ENCODE results near the gene ATRNL1.

The ATRNL1 gene

GRCh38 chr10:115093286-115093775 is at the start of gene ATRNL1:
ATRNL1 (plus strand) TSS chr10:115093365; CDS start chr10:115093751, 386 bp downstream.
- DNase-seq (ENCODE audit: low read depth, low spot score) = no peak

- no peak for DNase-seq (ENCODE audit: low read depth, low spot score)
Observed at GRCh38 chr10:115043719-115044118, 49.4 kb upstream of the ATRNL1 start.

- no peak for DNase-seq (ENCODE audit: low read depth, low spot score)
Observed at GRCh38 chr10:115044891-115045290, 48.3 kb upstream of the ATRNL1 start.

- DNase-seq (ENCODE audit: low read depth, low spot score) = no peak
Observed at GRCh38 chr10:115045499-115045898, 47.7 kb upstream of the ATRNL1 start.

- DNase-seq (ENCODE audit: low read depth, low spot score) = no peak
Observed at GRCh38 chr10:115046686-115047236, 46.4 kb upstream of the ATRNL1 start.

- DNase-seq (ENCODE audit: low read depth, low spot score) = no peak
Observed at GRCh38 chr10:115047705-115048104, 45.5 kb upstream of the ATRNL1 start.

GRCh38 chr10:115049318-115049717 is 43.8 kb upstream of the ATRNL1 start:
- DNase-seq (ENCODE audit: low read depth, low spot score) = no peak

- DNase-seq (ENCODE audit: low read depth, low spot score) = no peak
Observed at GRCh38 chr10:115049960-115050359, 43.2 kb upstream of the ATRNL1 start.

GRCh38 chr10:115050375-115051010 is 42.7 kb upstream of the ATRNL1 start:
- no peak for DNase-seq (ENCODE audit: low read depth, low spot score)

- no peak for DNase-seq (ENCODE audit: low read depth, low spot score)
Observed at GRCh38 chr10:115051216-115051615, 41.9 kb upstream of the ATRNL1 start.

- DNase-seq (ENCODE audit: low read depth, low spot score) = no peak
Observed at GRCh38 chr10:115052226-115052625, 40.9 kb upstream of the ATRNL1 start.

GRCh38 chr10:115052728-115053127 is 40.4 kb upstream of the ATRNL1 start:
- no peak for DNase-seq (ENCODE audit: low read depth, low spot score)

GRCh38 chr10:115056186-115056585 is 37.0 kb upstream of the ATRNL1 start:
- no peak for DNase-seq (ENCODE audit: low read depth, low spot score)

- DNase-seq (ENCODE audit: low read depth, low spot score) = no peak
Observed at GRCh38 chr10:115059301-115059898, 33.8 kb upstream of the ATRNL1 start.

- no peak for DNase-seq (ENCODE audit: low read depth, low spot score)
Observed at GRCh38 chr10:115063701-115064658, 29.2 kb upstream of the ATRNL1 start.

GRCh38 chr10:115065801-115066200 is 27.4 kb upstream of the ATRNL1 start:
- DNase-seq (ENCODE audit: low read depth, low spot score) = no peak

GRCh38 chr10:115066528-115066927 is 26.6 kb upstream of the ATRNL1 start:
- DNase-seq (ENCODE audit: low read depth, low spot score) = no peak

- no peak for DNase-seq (ENCODE audit: low read depth, low spot score)
Observed at GRCh38 chr10:115073796-115074195, 19.4 kb upstream of the ATRNL1 start.

- DNase-seq (ENCODE audit: low read depth, low spot score) = no peak
Observed at GRCh38 chr10:115082506-115082905, 10.7 kb upstream of the ATRNL1 start.

GRCh38 chr10:115084277-115084850 is 8.8 kb upstream of the ATRNL1 start:
- DNase-seq (ENCODE audit: low read depth, low spot score) = no peak

GRCh38 chr10:115091161-115091560 is 2.0 kb upstream of the ATRNL1 start:
- no peak for DNase-seq (ENCODE audit: low read depth, low spot score)

- DNase-seq (ENCODE audit: low read depth, low spot score) = no peak
Observed at GRCh38 chr10:115092258-115092554, 959 bp upstream of the ATRNL1 start.

Data from brain pericyte (primary cell).